CD14-positive monocyte (primary cell): Measurements from ENCODE around the gene MYBPHL. TPM values are rescaled to one million over a fixed set of nuclear protein-coding genes. Genes with fewer than 3 reads are reported as not detected.

ENCODE experiments used
- DNase-seq, 3 donors: peaks; one replicate each; pipeline ENCODE4 v3.0.0-alpha.2; 2011 to 2022
- H2AFZ ChIP-seq: 2 replicates; pipeline ENCODE4 v1.6.0; 2012; ENCODE audit warnings: mild to moderate bottlenecking, low read depth, low read length, inconsistent platforms; ENCODE audit not compliant: insufficient read depth, poor library complexity, severe bottlenecking
- H3K27ac ChIP-seq, 2 donors: 1 replicate in 1 of 2; 2 replicates in 1 of 2; pipeline ENCODE4 v1.5.1; 2012 to 2013; ENCODE audit warnings: low read length in 2 of 2, control low read depth in 1 of 2, inconsistent platforms in 1 of 2, low read depth in 1 of 2, mild to moderate bottlenecking in 1 of 2
- H3K27me3 ChIP-seq, 2 donors: one replicate each; pipeline versions ENCODE4 v1.6.0 to v1.6.1; 2011 to 2013; ENCODE audit warnings: low read length in 2 of 2; ENCODE audit not compliant: control insufficient read depth in 2 of 2, insufficient read depth in 2 of 2
- H3K36me3 ChIP-seq, 2 donors: replicated peaks in 1 of 2; 1 replicate in 1 of 2; 2 replicates in 1 of 2; pipeline versions ENCODE4 v1.5.1 to v1.6.1; 2012 to 2013; ENCODE audit warnings: low read length in 2 of 2, control low read depth in 1 of 2, inconsistent platforms in 1 of 2, mild to moderate bottlenecking in 1 of 2; ENCODE audit not compliant: insufficient read depth in 2 of 2, control insufficient read depth in 1 of 2
- H3K4me1 ChIP-seq, 2 donors: 1 replicate in 1 of 2; 2 replicates in 1 of 2; pipeline versions ENCODE4 v1.5.1 to v1.6.1; 2012 to 2013; ENCODE audit warnings: low read length in 2 of 2, control low read depth in 1 of 2, inconsistent platforms in 1 of 2, mild to moderate bottlenecking in 1 of 2, moderate library complexity in 1 of 2; ENCODE audit not compliant: insufficient read depth in 2 of 2, control insufficient read depth in 1 of 2
- H3K4me2 ChIP-seq: replicated peaks from 2 replicates; pipeline ENCODE3; 2012; ENCODE audit warnings: low read length, moderate library complexity, mild to moderate bottlenecking; ENCODE audit not compliant: poor library complexity, severe bottlenecking; ENCODE audit errors: extremely low read depth
- H3K4me3 ChIP-seq, 3 experiments: fragments of 200-600 bp in 1 of 3; sonication (generic) in 1 of 3; replicated peaks in 1 of 3; 1 replicate in 2 of 3; 2 replicates in 1 of 3; pipeline ENCODE4 v1.5.1; 2011 to 2013; ENCODE audit warnings: low read length in 3 of 3, mild to moderate bottlenecking in 3 of 3, control low read depth in 2 of 3, low read depth in 2 of 3, inconsistent platforms in 1 of 3, moderate library complexity in 1 of 3
- H3K79me2 ChIP-seq: 2 replicates; pipeline ENCODE4 v1.6.0; 2012; ENCODE audit warnings: mild to moderate bottlenecking, control low read depth, inconsistent platforms, low read length, moderate library complexity; ENCODE audit not compliant: insufficient read depth
- H3K9ac ChIP-seq: 2 replicates; pipeline ENCODE4 v1.6.0; 2017; ENCODE audit warnings: low read length, mild to moderate bottlenecking; ENCODE audit not compliant: insufficient read depth, poor library complexity, severe bottlenecking
- H3K9me3 ChIP-seq, 2 donors: replicated peaks in 1 of 2; 1 replicate in 1 of 2; 2 replicates in 1 of 2; pipeline versions ENCODE4 v1.5.1 to v1.6.1; 2012 to 2013; ENCODE audit warnings: low read length in 2 of 2, control low read depth in 1 of 2; ENCODE audit not compliant: control insufficient read depth in 1 of 2, insufficient read depth in 1 of 2
- H4K20me1 ChIP-seq: 2 replicates; pipeline ENCODE4 v1.6.0; 2012; ENCODE audit warnings: mild to moderate bottlenecking, low read length, control low read depth, moderate library complexity; ENCODE audit not compliant: insufficient read depth
- H3K27ac Mint-ChIP-seq, 7 donors: one replicate each; pipeline ENCODE4 v1.8.0; 2020; ENCODE audit warnings: mild to moderate bottlenecking in 7 of 7, mixed read lengths in 7 of 7, moderate library complexity in 6 of 7, inconsistent platforms in 2 of 7
- H3K27me3 Mint-ChIP-seq, 3 donors: one replicate each; pipeline ENCODE4 v1.8.0; 2021 to 2022; ENCODE audit warnings: low read depth in 3 of 3, mild to moderate bottlenecking in 3 of 3, mixed read lengths in 3 of 3, moderate library complexity in 3 of 3, inconsistent platforms in 1 of 3
- H3K36me3 Mint-ChIP-seq, 2 donors: one replicate each; pipeline ENCODE4 v1.8.0; 2020; ENCODE audit warnings: mixed read lengths in 2 of 2, inconsistent platforms in 1 of 2, mild to moderate bottlenecking in 1 of 2
- H3K4me1 Mint-ChIP-seq: one replicate; pipeline ENCODE4 v1.8.0; 2020; ENCODE audit warnings: mild to moderate bottlenecking, mixed read lengths
- H3K4me3 Mint-ChIP-seq, 2 donors: one replicate each; pipeline ENCODE4 v1.8.0; 2020; ENCODE audit warnings: mild to moderate bottlenecking in 2 of 2, mixed read lengths in 2 of 2, moderate library complexity in 1 of 2
- H3K9me3 Mint-ChIP-seq, 7 donors: one replicate each; pipeline ENCODE4 v1.8.0; 2020 to 2022; ENCODE audit warnings: mixed read lengths in 7 of 7, mild to moderate bottlenecking in 6 of 7, moderate library complexity in 6 of 7, inconsistent platforms in 2 of 7
- CTCF ChIP-seq: fragments of 200-600 bp; IDR thresholded peaks from one replicate; pipeline ENCODE4 v1.8.0; 2022; ENCODE audit warnings: antibody characterized with exemption, mild to moderate bottlenecking
- WGBS: methylation state at CpG from one replicate; pipeline ENCODE4 v1.1.5; 2013; ENCODE audit warnings: missing lambda C conversion rate; ENCODE audit not compliant: insufficient coverage; 5-methylcytosine and 5-hydroxymethylcytosine counted together
- intact Hi-C, 2 donors: fragments of 100-400 bp; cut with micrococcal nuclease; formaldehyde crosslinking; loops; one replicate each; pipeline versions ENCODE4 v1.15.0 to v1.15.1; 2023
- polyA plus RNA-seq, 3 donors: library from polyadenylated mRNA; depleted of rRNA in 1 of 3; unstranded in 2 of 3; stranded (reverse) in 1 of 3; fragments of 300-500 nt in 2 of 3; fragments of >200 nt in 1 of 3; fragmentation: Illumina TruSeq in 2 of 3; gene quantifications; 1 replicate in 2 of 3; 2 replicates in 1 of 3; pipeline ENCODE4 v1.2.3, GENCODE V29; 2012 to 2021

Gene MYBPHL
- polyA plus RNA-seq, 3 donors: 0.13 TPM; not detected in 2

- Histone ChIP-seq H3K27me3 (no peaks in the 10 kb centered on the region), H3K4me3 (peak overlapping the region; percentile 61 to 87 (median 77)), H3K79me2 (peaks cover 31% of the 10 kb centered on the region), H3K27ac (peak overlapping the region; percentile 82 to 85), H3K9me3 (no peaks in the 10 kb centered on the region), H4K20me1 (no peaks in the 10 kb centered on the region), H3K36me3 (peaks cover 7 to 25% of the 10 kb centered on the region in 2 donors), H3K4me1 (peaks cover 40 to 42% of the 10 kb centered on the region in 2 donors), H3K9ac (peak overlapping the region; percentile 59), H2AFZ (peak overlapping the region; percentile 94), H3K4me2 (peak overlapping the region; percentile 81)
- H3K27me3 Mint-ChIP-seq: no peaks in the 10 kb centered on the region
- 25% methylated on average over 9 of the region's 10 CpGs for WGBS
- peak overlapping the region; percentile 97 to 100 for H3K4me3 Mint-ChIP-seq
- intact Hi-C loops: loop anchor here in 1 of 2 donors (2.0 kb wide), 1 partner anchor 114 kb away; the partner anchor contains the start of gene SORT1
- H3K9me3 Mint-ChIP-seq: peaks cover 0 to 2% (median 0%) of the 10 kb centered on the region in 7 donors
- no peak for TF ChIP-seq CTCF
- peaks cover 14 to 17% of the 10 kb centered on the region in 2 donors for H3K36me3 Mint-ChIP-seq
- peaks cover 44% of the 10 kb centered on the region for H3K4me1 Mint-ChIP-seq
- no peak for DNase-seq
- H3K27ac Mint-ChIP-seq: peak overlapping the region; percentile 87 to 97 (median 95)
Observed at GRCh38 chr1:109282497-109282951, 24.3 kb downstream of the MYBPHL start.

- Mint-ChIP-seq H3K4me1 (peaks cover 49% of the 10 kb centered on the region), H3K4me3 (peak overlapping the region; percentile 97 to 100), H3K27ac (peak overlapping the region; percentile 87 to 97 (median 92)), H3K9me3 (peaks cover 0 to 2% (median 0%) of the 10 kb centered on the region in 7 donors), H3K27me3 (no peaks in the 10 kb centered on the region), H3K36me3 (peaks cover 14 to 17% of the 10 kb centered on the region in 2 donors)
- Histone ChIP-seq H3K27ac (peak overlapping the region; percentile 82 to 85), H3K9me3 (no peaks in the 10 kb centered on the region), H3K4me2 (peak overlapping the region; percentile 81), H3K9ac (peak overlapping the region; percentile 59), H3K79me2 (peaks cover 31% of the 10 kb centered on the region), H3K4me1 (peaks cover 44 to 46% of the 10 kb centered on the region in 2 donors), H3K27me3 (no peaks in the 10 kb centered on the region), H4K20me1 (no peaks in the 10 kb centered on the region), H3K4me3 (peak overlapping the region; percentile 61 to 87 (median 77)), H3K36me3 (peaks cover 7 to 25% of the 10 kb centered on the region in 2 donors), H2AFZ (peak overlapping the region; percentile 94)
- intact Hi-C loops: loop anchor here in 1 of 2 donors (2.0 kb wide), 1 partner anchor 115 kb away; the partner anchor contains the start of gene SORT1
- DNase-seq: peak; percentile 50 to 75 (median 74)
- 63% methylated on average over 22 of the region's 28 CpGs for WGBS
- TF ChIP-seq CTCF: no peak
Observed at GRCh38 chr1:109281680-109282496, 24.9 kb downstream of the MYBPHL start.
